HepG2 (cell line): Measurements from ENCODE around the gene MORF4L1. TPM values are rescaled to one million over a fixed set of nuclear protein-coding genes. Genes with fewer than 3 reads are reported as not detected.

Experiments used
- KAT7 ChIP-seq: IDR thresholded peaks from 2 replicates; pipeline ENCODE4 v1.6.1; 2018; ENCODE audit warnings: borderline replicate concordance, missing compliant biosample characterization
- KDM3A ChIP-seq: IDR thresholded peaks from 2 replicates; pipeline ENCODE4 v1.6.1; 2018; ENCODE audit warnings: low read depth, missing compliant biosample characterization
- MAZ ChIP-seq, 2 experiments: sonication (generic) in 1 of 2; formaldehyde crosslinking in 1 of 2; IDR thresholded peaks; 2 replicates each; pipeline versions ENCODE4 v1.5.0 to v1.6.1; 2012 to 2020; ENCODE audit warnings: low read depth in 2 of 2, mild to moderate bottlenecking in 2 of 2, borderline replicate concordance in 1 of 2, improper control_type of control experiment in 1 of 2, low read length in 1 of 2, missing genetic modification reagents in 1 of 2, moderate library complexity in 1 of 2
- SNRNP70 ChIP-seq: fragments of 200-400 bp; formaldehyde crosslinking; IDR thresholded peaks from 2 replicates; pipeline ENCODE4 v1.6.1; 2017; ENCODE audit warnings: mild to moderate bottlenecking, low read depth, low read length, moderate library complexity
- SOX6 ChIP-seq, 2 experiments: fragments of 450-650 bp in 1 of 2; sonication (generic) in 1 of 2; formaldehyde crosslinking in 1 of 2; IDR thresholded peaks; 2 replicates each; pipeline versions ENCODE4 v1.4.0 to v1.6.1; 2017 to 2020; ENCODE audit warnings: antibody characterized with exemption in 1 of 2, mild to moderate bottlenecking in 1 of 2, missing genetic modification reagents in 1 of 2
- STAG1 ChIP-seq: sonication (generic); formaldehyde crosslinking; IDR thresholded peaks from 2 replicates; pipeline ENCODE4 v1.4.0; 2020; ENCODE audit warnings: missing genetic modification reagents
- TBL1XR1 ChIP-seq: fragments of 150-350 bp; IDR thresholded peaks from 2 replicates; pipeline ENCODE4 v1.6.1; 2014; ENCODE audit warnings: borderline replicate concordance, low read length; ENCODE audit not compliant: partially characterized antibody
- U2AF1 ChIP-seq: fragments of 200-400 bp; formaldehyde crosslinking; optimal IDR thresholded peaks from 2 replicates; pipeline ENCODE3; 2017; ENCODE audit warnings: mild to moderate bottlenecking, low read depth, low read length
- ZBTB20 ChIP-seq: sonication (generic); formaldehyde crosslinking; IDR thresholded peaks from 2 replicates; pipeline ENCODE4 v1.8.1; 2023; ENCODE audit warnings: missing genetic modification reagents, low read depth, mild to moderate bottlenecking, borderline replicate concordance
- ZNF724P ChIP-seq: sonication (generic); formaldehyde crosslinking; IDR thresholded peaks from 2 replicates; pipeline ENCODE4 v1.8.0; 2022; ENCODE audit warnings: missing genetic modification reagents, borderline replicate concordance
- ZNF75D ChIP-seq: sonication (generic); formaldehyde crosslinking; IDR thresholded peaks from 2 replicates; pipeline ENCODE4 v1.8.1; 2023; ENCODE audit warnings: missing genetic modification reagents, mild to moderate bottlenecking, borderline replicate concordance
- polyA plus RNA-seq, 8 experiments: library from polyadenylated mRNA; depleted of rRNA in 3 of 8; stranded (reverse) in 7 of 8; unstranded in 1 of 8; fragments of >200 nt; fragmentation: Illumina TruSeq in 4 of 8; extraction: Trizol in 4 of 8; gene quantifications; 2 replicates each; pipeline versions ENCODE4 v1.2.1 to v1.2.3, GENCODE V29; 2011 to 2016; ENCODE audit warnings: low read depth in 4 of 8, missing spikeins in 1 of 8, mixed read lengths in 1 of 8; ENCODE audit not compliant: insufficient read depth in 1 of 8
- total RNA-seq, 5 experiments: library from RNA; depleted of rRNA; stranded (reverse); fragments of >200 nt; fragmentation: Illumina TruSeq; extraction: Trizol; gene quantifications; 2 replicates each; pipeline ENCODE4 v1.2.3, GENCODE V29; 2016; ENCODE audit warnings: low read depth in 1 of 5
- TF ChIP-seq, protein P1 (sequence below): IDR thresholded peaks from 2 replicates; pipeline ENCODE4 v1.6.1; 2018; ENCODE audit warnings: missing genetic modification reagents, mild to moderate bottlenecking, missing compliant biosample characterization
- TF ChIP-seq, protein P2 (sequence below): sonication (generic); formaldehyde crosslinking; conservative IDR thresholded peaks from 2 replicates; pipeline ENCODE4 v1.8.0; 2022; ENCODE audit warnings: missing genetic modification reagents
- TF ChIP-seq, protein P3 (sequence below): sonication (generic); formaldehyde crosslinking; IDR thresholded peaks from 2 replicates; pipeline ENCODE4 v1.8.1; 2023; ENCODE audit warnings: missing genetic modification reagents, inconsistent platforms, borderline replicate concordance
- TF ChIP-seq, protein P4 (sequence below): sonication (generic); formaldehyde crosslinking; IDR thresholded peaks from 2 replicates; pipeline ENCODE4 v1.4.0; 2020; ENCODE audit warnings: missing genetic modification reagents, borderline replicate concordance
- TF ChIP-seq, protein P5 (sequence below): sonication (generic); formaldehyde crosslinking; IDR thresholded peaks from 2 replicates; pipeline ENCODE4 v1.5.1; 2020; ENCODE audit warnings: missing genetic modification reagents, mild to moderate bottlenecking, borderline replicate concordance

Gene MORF4L1
- total and polyA plus RNA-seq, 2 of the 13 experiments (the other 11 are each of a cell fraction or from before 2014, with no cell fraction given), result 218 to 219 TPM

DNA sequence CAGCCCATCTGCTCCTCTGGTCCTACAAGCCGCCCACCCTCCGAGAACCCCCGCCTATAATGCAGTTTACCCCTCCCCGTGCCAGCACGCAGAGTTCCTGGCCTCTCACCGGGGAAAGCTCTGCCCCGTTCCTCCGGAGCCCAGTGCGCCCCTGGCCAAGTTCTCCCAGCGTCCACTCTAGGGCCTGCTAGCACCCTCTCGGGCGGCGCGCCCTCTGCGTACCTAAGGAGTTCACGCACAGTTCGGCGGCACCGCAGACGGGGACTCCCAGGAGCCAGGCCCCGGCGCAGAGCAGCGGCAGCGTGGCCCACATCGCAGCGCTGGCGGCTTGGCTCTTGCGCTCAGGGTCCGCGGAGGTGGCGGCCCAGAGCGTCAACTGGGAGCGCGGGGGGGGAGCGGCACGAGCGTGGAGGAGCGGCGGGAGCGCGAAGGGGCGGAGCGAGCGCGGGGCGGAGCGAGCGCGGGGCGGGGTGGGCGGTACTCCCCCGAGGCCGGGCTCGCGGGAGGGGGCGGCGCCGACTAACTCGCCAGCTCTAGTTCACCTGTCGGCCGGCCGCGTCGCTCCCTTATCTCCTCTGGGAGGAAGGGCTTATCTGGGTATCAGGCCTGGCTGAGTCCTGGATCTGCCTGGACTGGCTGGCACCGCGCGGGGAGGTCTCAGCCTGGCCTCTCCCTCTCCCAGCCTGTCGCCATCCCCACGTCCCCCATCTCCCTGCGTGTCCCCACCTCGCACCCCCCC lies 72.1 kb downstream of the MORF4L1 start, which contains the start of gene CTSH (continued):
- TF ChIP-seq KAT7 (peak; percentile 71; the same call in 1 of the 2 replicates), ZNF75D (CRISPR knock-in tag) (no peak), SNRNP70 (no peak), MAZ (IDR thresholded peaks at IDR 0.05; ENCODE audit: borderline replicate concordance, low read depth, low read length) (no peak), MAZ (CRISPR knock-in tag; IDR thresholded peaks at IDR 0.05; ENCODE audit: low read depth) (peak; percentile 91), TBL1XR1 (no peak), U2AF1 (no peak), ZNF724P (CRISPR knock-in tag) (0 out of 2 replicates have a peak, but pooled peaks have one; percentile 48), KDM3A (CRISPR knock-in tag) (peak; percentile 64; the same call in 1 of the 2 replicates), STAG1 (no peak; the same call in 1 of the 2 replicates), ZBTB20 (CRISPR knock-in tag) (peak; percentile 71; the same call in 1 of the 2 replicates), SOX6 (IDR thresholded peaks at IDR 0.05) (no peak), SOX6 (CRISPR knock-in tag; IDR thresholded peaks at IDR 0.05) (peak; percentile 49)
- TF ChIP-seq, protein P1, sequence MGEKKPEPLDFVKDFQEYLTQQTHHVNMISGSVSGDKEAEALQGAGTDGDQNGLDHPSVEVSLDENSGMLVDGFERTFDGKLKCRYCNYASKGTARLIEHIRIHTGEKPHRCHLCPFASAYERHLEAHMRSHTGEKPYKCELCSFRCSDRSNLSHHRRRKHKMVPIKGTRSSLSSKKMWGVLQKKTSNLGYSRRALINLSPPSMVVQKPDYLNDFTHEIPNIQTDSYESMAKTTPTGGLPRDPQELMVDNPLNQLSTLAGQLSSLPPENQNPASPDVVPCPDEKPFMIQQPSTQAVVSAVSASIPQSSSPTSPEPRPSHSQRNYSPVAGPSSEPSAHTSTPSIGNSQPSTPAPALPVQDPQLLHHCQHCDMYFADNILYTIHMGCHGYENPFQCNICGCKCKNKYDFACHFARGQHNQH (CRISPR knock-in tag), result no peak; the same call in 1 of the 2 replicates
- TF ChIP-seq, protein P2, sequence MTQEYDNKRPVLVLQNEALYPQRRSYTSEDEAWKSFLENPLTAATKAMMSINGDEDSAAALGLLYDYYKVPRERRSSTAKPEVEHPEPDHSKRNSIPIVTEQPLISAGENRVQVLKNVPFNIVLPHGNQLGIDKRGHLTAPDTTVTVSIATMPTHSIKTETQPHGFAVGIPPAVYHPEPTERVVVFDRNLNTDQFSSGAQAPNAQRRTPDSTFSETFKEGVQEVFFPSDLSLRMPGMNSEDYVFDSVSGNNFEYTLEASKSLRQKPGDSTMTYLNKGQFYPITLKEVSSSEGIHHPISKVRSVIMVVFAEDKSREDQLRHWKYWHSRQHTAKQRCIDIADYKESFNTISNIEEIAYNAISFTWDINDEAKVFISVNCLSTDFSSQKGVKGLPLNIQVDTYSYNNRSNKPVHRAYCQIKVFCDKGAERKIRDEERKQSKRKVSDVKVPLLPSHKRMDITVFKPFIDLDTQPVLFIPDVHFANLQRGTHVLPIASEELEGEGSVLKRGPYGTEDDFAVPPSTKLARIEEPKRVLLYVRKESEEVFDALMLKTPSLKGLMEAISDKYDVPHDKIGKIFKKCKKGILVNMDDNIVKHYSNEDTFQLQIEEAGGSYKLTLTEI (CRISPR knock-in tag), result no peak
- TF ChIP-seq, protein P3, sequence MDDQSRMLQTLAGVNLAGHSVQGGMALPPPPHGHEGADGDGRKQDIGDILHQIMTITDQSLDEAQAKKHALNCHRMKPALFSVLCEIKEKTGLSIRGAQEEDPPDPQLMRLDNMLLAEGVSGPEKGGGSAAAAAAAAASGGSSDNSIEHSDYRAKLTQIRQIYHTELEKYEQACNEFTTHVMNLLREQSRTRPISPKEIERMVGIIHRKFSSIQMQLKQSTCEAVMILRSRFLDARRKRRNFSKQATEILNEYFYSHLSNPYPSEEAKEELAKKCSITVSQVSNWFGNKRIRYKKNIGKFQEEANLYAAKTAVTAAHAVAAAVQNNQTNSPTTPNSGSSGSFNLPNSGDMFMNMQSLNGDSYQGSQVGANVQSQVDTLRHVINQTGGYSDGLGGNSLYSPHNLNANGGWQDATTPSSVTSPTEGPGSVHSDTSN (CRISPR knock-in tag), result no peak
- TF ChIP-seq, protein P4, sequence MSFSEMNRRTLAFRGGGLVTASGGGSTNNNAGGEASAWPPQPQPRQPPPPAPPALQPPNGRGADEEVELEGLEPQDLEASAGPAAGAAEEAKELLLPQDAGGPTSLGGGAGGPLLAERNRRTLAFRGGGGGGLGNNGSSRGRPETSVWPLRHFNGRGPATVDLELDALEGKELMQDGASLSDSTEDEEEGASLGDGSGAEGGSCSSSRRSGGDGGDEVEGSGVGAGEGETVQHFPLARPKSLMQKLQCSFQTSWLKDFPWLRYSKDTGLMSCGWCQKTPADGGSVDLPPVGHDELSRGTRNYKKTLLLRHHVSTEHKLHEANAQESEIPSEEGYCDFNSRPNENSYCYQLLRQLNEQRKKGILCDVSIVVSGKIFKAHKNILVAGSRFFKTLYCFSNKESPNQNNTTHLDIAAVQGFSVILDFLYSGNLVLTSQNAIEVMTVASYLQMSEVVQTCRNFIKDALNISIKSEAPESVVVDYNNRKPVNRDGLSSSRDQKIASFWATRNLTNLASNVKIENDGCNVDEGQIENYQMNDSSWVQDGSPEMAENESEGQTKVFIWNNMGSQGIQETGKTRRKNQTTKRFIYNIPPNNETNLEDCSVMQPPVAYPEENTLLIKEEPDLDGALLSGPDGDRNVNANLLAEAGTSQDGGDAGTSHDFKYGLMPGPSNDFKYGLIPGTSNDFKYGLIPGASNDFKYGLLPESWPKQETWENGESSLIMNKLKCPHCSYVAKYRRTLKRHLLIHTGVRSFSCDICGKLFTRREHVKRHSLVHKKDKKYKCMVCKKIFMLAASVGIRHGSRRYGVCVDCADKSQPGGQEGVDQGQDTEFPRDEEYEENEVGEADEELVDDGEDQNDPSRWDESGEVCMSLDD (CRISPR knock-in tag), result no peak
- TF ChIP-seq, protein P5, sequence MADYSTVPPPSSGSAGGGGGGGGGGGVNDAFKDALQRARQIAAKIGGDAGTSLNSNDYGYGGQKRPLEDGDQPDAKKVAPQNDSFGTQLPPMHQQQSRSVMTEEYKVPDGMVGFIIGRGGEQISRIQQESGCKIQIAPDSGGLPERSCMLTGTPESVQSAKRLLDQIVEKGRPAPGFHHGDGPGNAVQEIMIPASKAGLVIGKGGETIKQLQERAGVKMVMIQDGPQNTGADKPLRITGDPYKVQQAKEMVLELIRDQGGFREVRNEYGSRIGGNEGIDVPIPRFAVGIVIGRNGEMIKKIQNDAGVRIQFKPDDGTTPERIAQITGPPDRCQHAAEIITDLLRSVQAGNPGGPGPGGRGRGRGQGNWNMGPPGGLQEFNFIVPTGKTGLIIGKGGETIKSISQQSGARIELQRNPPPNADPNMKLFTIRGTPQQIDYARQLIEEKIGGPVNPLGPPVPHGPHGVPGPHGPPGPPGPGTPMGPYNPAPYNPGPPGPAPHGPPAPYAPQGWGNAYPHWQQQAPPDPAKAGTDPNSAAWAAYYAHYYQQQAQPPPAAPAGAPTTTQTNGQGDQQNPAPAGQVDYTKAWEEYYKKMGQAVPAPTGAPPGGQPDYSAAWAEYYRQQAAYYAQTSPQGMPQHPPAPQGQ (CRISPR knock-in tag), result no peak
